ENCODE results near the gene CLEC2D. TPM values are rescaled to one million over a fixed set of nuclear protein-coding genes. Genes with fewer than 3 reads are reported as not detected.
"Not testable (repeated sequence)": the region's sequence is repeated elsewhere in the genome, so short reads cannot be mapped to it uniquely, and the experiment has no call there.

CLEC2D gene
- total RNA-seq, 4 donors from 2014 or later, result 3.4 to 7.5 (median 3.8) TPM

- peaks cover 4 to 28% (median 16%) of the 10 kb centered on the region in 4 donors for H3K36me3 ChIP-seq
- H3K4me3 ChIP-seq, result no peak overlapping the region
- intact Hi-C loops (cut with DNase I), result no loop called here
- TF ChIP-seq POLR2AphosphoS5 (IDR thresholded peaks at IDR 0.05) (no peak), EP300 (IDR thresholded peaks at IDR 0.05) (no peak), POLR2A (IDR thresholded peaks at IDR 0.05; ENCODE audit: low read depth) (no peak), CTCF (IDR thresholded peaks at IDR 0.05) (no peak)
- no peak for DNase-seq (ENCODE audit: extremely low spot score)
- H3K27ac ChIP-seq (replicated peaks in 1 of 4), result no peak overlapping the region
- WGBS, result 76% methylated on average over 2 of the region's 2 CpGs
- no peaks in the 10 kb centered on the region for H3K27me3 ChIP-seq
- H3K9me3 ChIP-seq, result no peaks in the 10 kb centered on the region
- peaks cover 5 to 12% (median 6%) of the 10 kb centered on the region in 4 donors for H3K4me1 ChIP-seq
Observed at GRCh38 chr12:9667403-9668160, 1.9 kb upstream of the CLEC2D start.

- 78% methylated on average over 4 of the region's 4 CpGs for WGBS
- H3K27me3 ChIP-seq, result no peaks in the 10 kb centered on the region
- peaks cover 2 to 22% (median 13%) of the 10 kb centered on the region in 4 donors for H3K36me3 ChIP-seq
- peaks cover 8 to 14% (median 8%) of the 10 kb centered on the region in 4 donors for H3K4me1 ChIP-seq
- intact Hi-C loops (cut with DNase I), result no loop called here
- DNase-seq (ENCODE audit: extremely low spot score), result no peak
- no peak for TF ChIP-seq CTCF (IDR thresholded peaks at IDR 0.05)
- no peak for TF ChIP-seq POLR2AphosphoS5 (IDR thresholded peaks at IDR 0.05)
- TF ChIP-seq EP300 (IDR thresholded peaks at IDR 0.05), result no peak
- no peak for TF ChIP-seq POLR2A (IDR thresholded peaks at IDR 0.05; ENCODE audit: low read depth)
- peak overlapping the region in 1 of 4 donors; percentile 43 for H3K27ac ChIP-seq (replicated peaks in 1 of 4)
- no peaks in the 10 kb centered on the region for H3K9me3 ChIP-seq
- H3K4me3 ChIP-seq, result no peak overlapping the region
Observed at GRCh38 chr12:9668161-9669018, 1.1 kb upstream of the CLEC2D start.

DNA sequence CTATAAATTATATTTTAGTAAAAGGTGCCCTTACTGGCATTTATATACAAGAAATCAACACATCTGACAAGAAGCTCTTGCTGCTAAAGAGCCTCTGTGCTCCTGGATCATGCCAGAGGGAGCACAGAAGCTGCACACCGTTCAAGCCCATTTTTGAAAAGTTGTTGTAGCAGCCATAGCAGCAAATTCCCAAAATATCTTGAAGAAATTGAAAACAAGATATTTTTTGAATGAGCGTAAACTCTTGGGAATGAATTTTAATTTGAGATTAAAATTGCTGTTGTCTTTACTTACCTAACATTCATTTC lies 540 bp upstream of the CLEC2D start:
- Histone ChIP-seq H3K27me3 (no peaks in the 10 kb centered on the region), H3K27ac (replicated peaks in 1 of 4) (no peak overlapping the region), H3K4me1 (peaks cover 13 to 20% (median 14%) of the 10 kb centered on the region in 4 donors), H3K9me3 (no peaks in the 10 kb centered on the region), H3K36me3 (peaks cover 0 to 18% (median 13%) of the 10 kb centered on the region in 4 donors), H3K4me3 (no peak overlapping the region)
- no peak for DNase-seq (ENCODE audit: extremely low spot score)
- intact Hi-C loops (cut with DNase I), result no loop called here
- 85% methylated on average over 2 of the region's 2 CpGs for WGBS
- TF ChIP-seq POLR2AphosphoS5 (IDR thresholded peaks at IDR 0.05), result no peak
- no peak for TF ChIP-seq CTCF (IDR thresholded peaks at IDR 0.05)
- no peak for TF ChIP-seq POLR2A (IDR thresholded peaks at IDR 0.05; ENCODE audit: low read depth)
- TF ChIP-seq EP300 (IDR thresholded peaks at IDR 0.05), result no peak

- H3K27ac ChIP-seq (replicated peaks in 1 of 4); H3K4me3 ChIP-seq; H3K9me3 ChIP-seq; DNase-seq (ENCODE audit: extremely low spot score); H3K36me3 ChIP-seq; intact Hi-C loops (cut with DNase I); H3K27me3 ChIP-seq: not testable (repeated sequence)
- H3K4me1 ChIP-seq, result peaks cover 16 to 22% (median 17%) of the 10 kb centered on the region in 4 donors
- 90% methylated on average over 2 of the region's 2 CpGs for WGBS
Observed at GRCh38 chr12:9672340-9672739, 2.8 kb downstream of the CLEC2D start.

All from esophagus muscularis mucosa (tissue), 4 donors.